Right lobe of liver (tissue), 6 donors: ENCODE results near the gene ZNF586. TPM values are rescaled to one million over a fixed set of nuclear protein-coding genes. Genes with fewer than 3 reads are reported as not detected.
"Not testable (repeated sequence)": the region's sequence is repeated elsewhere in the genome, so short reads cannot be mapped to it uniquely, and the experiment has no call there.

Experiments
- ATAC-seq, 4 donors: fragments of 200-7000 bp; cut with Tn5 transposase; one replicate each; pipeline ENCODE4 v1.9.1; 2020; ENCODE audit warnings: mild to moderate bottlenecking in 4 of 4, moderate library complexity in 4 of 4
- DNase-seq, 3 donors: peaks; one replicate each; pipeline ENCODE4 v3.0.0-alpha.2; 2020
- H3K27ac ChIP-seq, 3 donors: fragments of 200-600 bp; one replicate each; pipeline ENCODE4 v1.8.0; 2022
- H3K27me3 ChIP-seq, 2 donors: fragments of 200-600 bp; one replicate each; pipeline ENCODE4 v1.8.0; 2022
- H3K36me3 ChIP-seq, 4 donors: fragments of 200-600 bp; sonication (generic) in 1 of 4; one replicate each; pipeline versions ENCODE4 v1.5.1 to v1.8.0; 2017 to 2022; ENCODE audit warnings: control low read depth in 1 of 4
- H3K4me1 ChIP-seq, 4 donors: fragments of 200-600 bp; sonication (generic) in 1 of 4; one replicate each; pipeline versions ENCODE4 v1.5.1 to v1.8.0; 2017 to 2022; ENCODE audit warnings: control low read depth in 1 of 4
- H3K4me3 ChIP-seq, 3 donors: fragments of 200-600 bp; one replicate each; pipeline ENCODE4 v1.8.0; 2022
- H3K9me3 ChIP-seq, 4 donors: fragments of 200-600 bp; sonication (generic) in 1 of 4; one replicate each; pipeline versions ENCODE4 v1.5.1 to v1.8.0; 2017 to 2022; ENCODE audit warnings: control low read depth in 1 of 4
- CTCF ChIP-seq, 4 donors: fragments of 200-600 bp in 3 of 4; fragments of 450-650 bp in 1 of 4; IDR thresholded peaks; one replicate each; pipeline versions ENCODE4 v1.5.1 to v1.8.0; 2016 to 2022; ENCODE audit warnings: antibody characterized with exemption in 4 of 4, mild to moderate bottlenecking in 2 of 4
- POLR2A ChIP-seq: fragments of 450-650 bp; IDR thresholded peaks from one replicate; pipeline ENCODE4 v1.6.1; 2017; ENCODE audit warnings: antibody characterized with exemption, mild to moderate bottlenecking
- WGBS: methylation state at CpG from one replicate; pipeline ENCODE4 v1.1.6; 2018; ENCODE audit warnings: low coverage, low lambda C conversion rate; ENCODE audit not compliant: insufficient coverage; ENCODE audit errors: missing lambda C conversion rate; 5-methylcytosine and 5-hydroxymethylcytosine counted together
- intact Hi-C, 2 donors: fragments of 100-400 bp; cut with DNase I; formaldehyde crosslinking; loops; one replicate each; pipeline versions ENCODE4 v1.11.2 to v1.14.1; 2022
- long read RNA-seq: library from polyadenylated mRNA; unstranded; transcript quantifications from one replicate; pipeline ENCODE4 v2.0.0, GENCODE V29; 2019
- total RNA-seq, 6 experiments: library from RNA; depleted of rRNA in 2 of 6; stranded (reverse); fragments of >200 nt in 2 of 6; fragmentation: NEBNext Ultra II Directional in 3 of 6; extraction: Animal tissue kit (Norgen Biotek cat#: 25700) in 3 of 6; gene quantifications; one replicate each; pipeline versions ENCODE4 v1.1.0 to v1.2.4, GENCODE V29; 2016 to 2023
- donor health status: DM: no; HTN: yes; CAD: no.
- donor health status: DM: no; HTN: no; CAD: no.
- donor health status: DM: no; HTN: no; CAD: no.
- donor health status: DM: no; HTN: yes; CAD: no.
- donor health status: DM: no; HTN: yes; CAD: no.

Gene ZNF586
- total RNA-seq = 1 to 10 TPM; 4.0 to 8.4 (median 5.9) TPM
- long read RNA-seq, partial matches to known transcripts = 0 of 1 reads
- long read RNA-seq, other reads (novel, unspliced or antisense) = 0 of 1 reads

- ATAC-seq (peak; percentile 99), DNase-seq (peak; percentile 89 to 95 (median 93))
- peaks cover 0 to 1% (median 0%) of the 10 kb centered on the region in 4 donors for H3K36me3 ChIP-seq
- H3K27ac ChIP-seq = peak within 1 kb of the TSS in 2 of 3 donors; percentile 59 to 62
- peak within 1 kb of the TSS; percentile 76 to 97 (median 82) for H3K4me3 ChIP-seq
- 10% methylated on average over 22 of the region's 61 CpGs for WGBS
- H3K9me3 ChIP-seq = no peaks in the 10 kb centered on the region
- TF ChIP-seq POLR2A = no peak
- no peak for TF ChIP-seq CTCF (IDR thresholded peaks at IDR 0.05)
- intact Hi-C loops = no loop called here
- no peaks in the 10 kb centered on the region for H3K27me3 ChIP-seq
- peaks cover 0 to 17% (median 4%) of the 10 kb centered on the region in 4 donors for H3K4me1 ChIP-seq
Measured at GRCh38 chr19:57769345-57770131, at the start of gene ZNF586. Gene ZNF586 (plus strand): TSS chr19:57769676. CDS start chr19:57769843, 167 bp downstream.

- TF ChIP-seq POLR2A (no peak), CTCF (IDR thresholded peaks at IDR 0.05) (no peak)
- Histone ChIP-seq H3K27me3 (no peaks in the 10 kb centered on the region), H3K4me1 (no peaks in the 10 kb centered on the region), H3K9me3 (peaks cover 0 to 20% (median 3%) of the 10 kb centered on the region in 4 donors), H3K36me3 (peaks cover 0 to 24% (median 6%) of the 10 kb centered on the region in 4 donors), H3K4me3 (no peak overlapping the region), H3K27ac (no peak overlapping the region)
- no peak for ATAC-seq
- no peak for DNase-seq
- intact Hi-C loops = no loop called here
- WGBS = 76% methylated on average over 2 of the region's 4 CpGs
Measured at GRCh38 chr19:57719901-57720519, 49.5 kb upstream of the ZNF586 start.

GRCh38 chr19:57720878-57721277 lies 48.6 kb upstream of the ZNF586 start:
- Histone ChIP-seq H3K36me3 (peaks cover 0 to 24% (median 6%) of the 10 kb centered on the region in 4 donors), H3K27ac (no peak overlapping the region), H3K27me3 (no peaks in the 10 kb centered on the region), H3K4me3 (no peak overlapping the region), H3K4me1 (no peaks in the 10 kb centered on the region), H3K9me3 (peaks cover 0 to 20% (median 3%) of the 10 kb centered on the region in 4 donors)
- intact Hi-C loops = no loop called here
- no peak for DNase-seq
- ATAC-seq = no peak
- WGBS = 87% methylated on average over 3 of the region's 10 CpGs
- no peak for TF ChIP-seq CTCF (IDR thresholded peaks at IDR 0.05)
- TF ChIP-seq POLR2A = no peak

GRCh38 chr19:57738320-57738719 lies 31.2 kb upstream of the ZNF586 start:
- TF ChIP-seq CTCF (IDR thresholded peaks at IDR 0.05) = peak; percentile 66 to 72 (median 70)
- peak; percentile 75 to 88 (median 82) for ATAC-seq
- H3K9me3 ChIP-seq = not testable (repeated sequence)

GRCh38 chr19:57738770-57739169 lies 30.7 kb upstream of the ZNF586 start:
- H3K4me1 ChIP-seq, H3K36me3 ChIP-seq, H3K27ac ChIP-seq, H3K4me3 ChIP-seq, H3K27me3 ChIP-seq, ATAC-seq, H3K9me3 ChIP-seq, DNase-seq: not testable (repeated sequence)
- 90% methylated on average over 6 of the region's 7 CpGs for WGBS
- intact Hi-C loops = loop anchor here in 1 of 2 donors (10.0 kb wide), 1 partner anchor 416 kb away; the partner anchor contains the start of gene ZNF329

More at GRCh38 chr19:57738320-57738719, 31.2 kb upstream of the ZNF586 start:
- H3K4me1 ChIP-seq, H3K36me3 ChIP-seq, H3K27me3 ChIP-seq, H3K27ac ChIP-seq, H3K4me3 ChIP-seq: not testable (repeated sequence)
- intact Hi-C loops = loop anchor here in 1 of 2 donors (10.0 kb wide), 1 partner anchor 416 kb away; the partner anchor contains the start of gene ZNF329
- WGBS = 7% methylated on average over 5 of the region's 10 CpGs
- DNase-seq = peak; percentile 56 to 73 (median 67)
